Measurements from ENCODE around the gene EIF4EBP2.

- TF ChIP-seq CTCF (conservative IDR thresholded peaks at IDR 0.05; ENCODE audit: low read depth, low read length) (no peak), EZH2 (IDR thresholded peaks at IDR 0.05; ENCODE audit: borderline replicate concordance, low read depth, low read length, poor library complexity, severe bottlenecking) (no peak)
Observed at GRCh38 chr10:70374775-70375614, 28.9 kb upstream of the EIF4EBP2 start.

Data from A673 (cell line).